T-helper 9 cell (primary cell): Measurements from ENCODE around the gene MTHFS.
"Not testable (repeated sequence)": the region's sequence is repeated elsewhere in the genome, so short reads cannot be mapped to it uniquely, and the experiment has no call there.

ENCODE experiments used
- DNase-seq: peaks from one replicate; pipeline ENCODE4 v3.0.0-alpha.2; 2020

MTHFS gene

GRCh38 chr15:79915776-79916501, 19.1 kb upstream of the MTHFS start:
- not testable (repeated sequence) for DNase-seq

- DNase-seq, result no peak
Measured at GRCh38 chr15:79914728-79915127, 17.9 kb upstream of the MTHFS start.

GRCh38 chr15:79909556-79910335, 12.9 kb upstream of the MTHFS start:
- DNase-seq, result not testable (repeated sequence)

- DNase-seq, result no peak
Measured at GRCh38 chr15:79904271-79904670, 7.5 kb upstream of the MTHFS start.

GRCh38 chr15:79903626-79904025, 6.8 kb upstream of the MTHFS start:
- no peak for DNase-seq

GRCh38 chr15:79903144-79903543, 6.3 kb upstream of the MTHFS start:
- DNase-seq, result no peak

DNA sequence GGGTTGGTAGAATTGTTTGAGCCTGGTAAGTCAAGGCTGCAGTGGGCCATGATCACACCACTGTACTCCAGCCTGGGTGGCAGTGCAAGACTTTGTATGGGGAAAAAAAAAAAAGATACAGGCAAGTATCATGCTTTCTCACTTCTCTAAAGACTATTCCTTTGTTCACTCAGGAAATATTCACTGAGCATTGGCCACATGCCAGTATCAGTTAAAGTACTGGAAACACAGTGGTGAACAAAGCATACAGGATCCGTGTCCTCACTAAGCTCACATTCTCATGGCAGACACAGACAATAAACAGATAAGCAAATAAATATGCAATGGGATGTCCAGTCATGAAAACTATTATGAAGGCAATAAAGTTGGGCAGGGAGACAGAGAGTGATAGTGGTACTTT, 5.1 kb upstream of the MTHFS start:
- no peak for DNase-seq

- not testable (repeated sequence) for DNase-seq
Measured at GRCh38 chr15:79900818-79901378, 4.1 kb upstream of the MTHFS start.

DNA sequence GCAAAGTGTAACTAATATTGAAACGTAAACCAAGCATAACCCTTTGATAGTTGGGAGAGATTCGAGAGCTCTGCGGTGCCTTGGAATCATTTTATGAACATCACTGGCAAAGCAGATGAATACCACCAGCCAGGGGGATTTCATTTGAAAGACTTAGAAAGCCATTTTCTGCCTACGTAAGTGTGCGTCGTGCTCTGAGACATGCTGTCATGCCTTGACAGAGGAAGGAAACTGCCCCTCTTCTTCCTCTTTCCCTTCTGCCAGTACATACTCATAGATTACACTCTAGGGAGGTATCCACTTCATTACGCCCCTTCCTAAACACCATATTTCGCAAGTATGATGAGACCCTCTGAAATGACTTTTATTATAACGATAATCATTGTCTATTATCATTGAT, 3.3 kb upstream of the MTHFS start:
- no peak for DNase-seq

DNA sequence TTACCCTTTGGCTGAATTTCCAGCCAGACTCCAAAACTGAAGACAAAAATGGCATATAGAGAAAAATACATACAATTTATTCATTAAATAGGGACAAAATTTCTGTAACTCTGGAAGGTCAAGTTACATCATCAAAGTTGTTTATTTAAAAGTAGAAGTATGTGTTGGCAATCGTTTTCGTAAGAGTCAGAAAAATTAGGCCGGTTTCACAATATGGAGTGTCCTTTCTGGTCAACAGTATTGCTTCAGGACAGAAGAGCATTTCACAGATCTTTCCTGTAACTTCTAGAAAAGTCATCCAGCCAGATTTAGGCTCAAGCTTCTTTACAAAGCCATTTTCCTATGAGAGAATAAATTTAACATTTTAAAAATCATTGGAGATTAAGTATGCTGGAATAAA, 2.0 kb upstream of the MTHFS start:
- DNase-seq, result not testable (repeated sequence)

DNA sequence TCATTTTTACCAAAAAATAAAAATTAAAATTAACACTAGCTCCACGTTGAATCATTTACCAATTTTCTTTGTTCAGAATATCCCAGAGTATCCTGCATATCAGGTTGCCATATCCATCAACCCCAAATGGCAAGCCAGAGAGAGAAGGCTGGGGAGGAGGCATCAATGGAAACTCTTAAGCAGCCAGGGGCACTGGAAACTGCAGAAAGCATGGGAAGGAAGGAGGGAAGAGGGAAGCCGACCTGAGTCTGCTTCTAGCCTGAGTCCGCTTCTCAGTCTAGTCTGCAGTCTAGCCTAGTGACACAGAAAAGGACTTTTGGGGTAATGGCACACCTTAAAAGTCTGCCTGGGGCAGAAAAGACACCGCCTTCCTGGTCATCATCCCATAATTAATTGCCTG, 1.6 kb upstream of the MTHFS start:
- DNase-seq, result no peak

GRCh38 chr15:79897701-79898113, 893 bp upstream of the MTHFS start:
- DNase-seq, result no peak

GRCh38 chr15:79897380-79897678, 515 bp upstream of the MTHFS start:
- no peak for DNase-seq

GRCh38 chr15:79896131-79896633, 632 bp downstream of the MTHFS start:
- DNase-seq, result no peak

- no peak for DNase-seq
Measured at GRCh38 chr15:79887054-79887930, 9.5 kb downstream of the MTHFS start.

DNA sequence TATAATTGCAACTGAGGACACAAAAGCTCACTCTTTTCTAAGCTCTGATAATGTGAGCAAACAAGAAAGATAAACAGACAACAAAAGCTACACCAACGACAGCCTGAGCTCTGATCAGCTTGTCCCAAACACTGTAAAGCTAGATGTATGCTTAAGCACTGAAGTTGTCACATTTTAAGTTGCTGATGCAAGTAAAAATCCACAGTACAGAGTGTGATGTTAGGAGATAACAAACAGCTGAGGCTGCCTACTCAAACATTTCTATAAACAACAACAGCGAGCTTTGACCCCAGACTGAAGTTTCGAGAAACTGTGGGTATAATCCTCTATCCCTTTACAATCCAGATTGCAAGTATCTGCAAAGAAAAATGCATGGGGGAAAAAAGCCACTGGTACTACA, 10.7 kb downstream of the MTHFS start:
- DNase-seq, result no peak

DNA sequence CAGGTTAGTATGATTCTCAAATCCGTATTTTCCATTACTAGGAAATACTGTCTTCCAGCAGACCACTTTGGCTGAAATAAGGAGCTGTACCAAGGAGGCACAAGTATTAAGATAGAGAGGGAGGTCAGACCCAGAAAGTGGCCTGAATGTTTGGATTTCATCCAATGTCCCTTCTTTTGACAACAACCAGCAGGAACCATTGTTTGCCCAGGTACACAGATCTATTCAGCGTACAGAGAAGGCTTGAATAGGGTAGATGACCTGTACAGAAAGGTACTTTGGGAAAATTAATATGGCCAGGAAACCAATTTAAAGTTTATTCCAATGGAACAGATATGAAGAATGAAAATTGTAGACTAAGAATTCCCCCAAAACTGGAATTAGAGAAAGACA, 12.6 kb downstream of the MTHFS start:
- DNase-seq, result no peak

- no peak for DNase-seq
Measured at GRCh38 chr15:79883579-79884203, 13.1 kb downstream of the MTHFS start.

DNA sequence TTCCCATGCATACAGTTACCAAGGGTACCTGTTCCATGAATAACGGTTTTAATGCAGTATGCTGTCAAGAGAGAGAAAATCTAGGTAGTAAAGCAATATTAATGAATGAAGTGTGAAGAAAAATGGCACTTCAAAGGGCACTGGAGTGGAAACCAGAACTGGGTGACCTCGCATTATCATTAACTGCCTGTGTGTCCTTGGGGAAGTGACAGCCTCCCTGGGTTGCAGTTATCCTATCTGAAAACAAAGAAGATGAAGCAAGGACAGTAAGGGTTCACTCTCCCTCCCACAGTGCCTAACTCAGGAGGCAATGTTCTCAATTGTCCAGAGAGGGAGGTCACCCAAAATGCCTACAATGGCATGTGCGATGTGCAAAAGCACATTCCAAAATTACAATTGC, 15.1 kb downstream of the MTHFS start:
- no peak for DNase-seq

- DNase-seq, result no peak
Measured at GRCh38 chr15:79881254-79881653, 15.6 kb downstream of the MTHFS start.

DNA sequence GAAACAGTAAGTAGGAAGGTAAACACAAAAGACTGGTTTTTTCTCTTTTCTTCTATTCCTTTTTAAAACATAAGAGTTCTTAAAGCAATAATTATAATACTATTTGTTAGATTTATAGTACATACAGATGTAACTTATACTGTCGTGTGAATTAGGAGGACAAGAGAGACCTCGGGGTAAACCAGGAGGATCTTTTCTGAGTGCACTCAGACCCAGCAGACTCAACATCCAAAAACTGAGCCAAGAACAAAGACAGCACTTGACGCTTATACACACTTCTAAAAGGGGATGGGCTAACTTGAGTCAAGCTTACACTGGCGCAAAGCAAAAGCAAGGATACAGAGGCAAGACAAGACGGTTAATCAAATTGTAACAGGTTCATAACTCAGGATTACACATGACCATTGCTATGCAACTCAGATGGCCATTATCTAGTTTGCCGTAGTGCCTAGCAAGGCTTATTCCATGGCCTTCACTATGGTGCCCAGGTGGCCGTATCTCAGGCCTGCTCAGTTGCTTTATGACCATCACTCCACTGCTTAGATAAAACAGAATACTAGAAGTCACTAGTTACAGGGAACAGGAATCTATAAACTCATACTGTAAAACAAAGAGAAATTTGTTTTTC, 18.6 kb downstream of the MTHFS start:
- DNase-seq, result no peak

GRCh38 chr15:79875213-79875612, 21.6 kb downstream of the MTHFS start:
- no peak for DNase-seq
